ENCODE results near the gene OCIAD1. TPM values are rescaled to one million over a fixed set of nuclear protein-coding genes. Genes with fewer than 3 reads are reported as not detected.
"Not testable (repeated sequence)": the region's sequence is repeated elsewhere in the genome, so short reads cannot be mapped to it uniquely, and the experiment has no call there.

The OCIAD1 gene
- total RNA-seq, 4 donors from 2014 or later: 63.5 to 120 (median 76.5) TPM

DNA sequence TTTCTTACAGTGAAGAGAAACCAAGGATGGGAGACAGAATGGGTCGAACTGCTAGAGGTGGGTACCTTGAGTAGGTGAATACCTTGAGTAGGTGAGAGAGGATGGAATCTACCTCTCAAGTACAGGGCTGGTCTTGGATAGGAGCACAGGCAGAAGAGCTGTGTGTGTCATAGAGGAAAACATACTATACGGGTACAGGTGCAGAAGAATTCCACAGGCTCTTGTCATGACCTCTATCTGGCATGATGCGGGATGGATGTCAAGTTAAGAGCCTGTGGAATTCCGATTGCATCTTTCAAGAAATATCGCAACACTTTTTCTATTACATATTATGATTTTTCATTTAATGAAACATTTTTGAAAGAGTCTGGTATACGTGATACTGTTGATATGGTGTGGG, 18.0 kb upstream of the OCIAD1 start:
- Histone ChIP-seq H3K27me3 (no peaks in the 10 kb centered on the region), H3K9me3 (no peaks in the 10 kb centered on the region), H3K4me1 (no peaks in the 10 kb centered on the region), H3K4me3 (no peak overlapping the region), H3K27ac (no peak overlapping the region), H3K36me3 (no peaks in the 10 kb centered on the region)
- no peak for TF ChIP-seq POLR2A (IDR thresholded peaks at IDR 0.05)
- TF ChIP-seq, protein P1, sequence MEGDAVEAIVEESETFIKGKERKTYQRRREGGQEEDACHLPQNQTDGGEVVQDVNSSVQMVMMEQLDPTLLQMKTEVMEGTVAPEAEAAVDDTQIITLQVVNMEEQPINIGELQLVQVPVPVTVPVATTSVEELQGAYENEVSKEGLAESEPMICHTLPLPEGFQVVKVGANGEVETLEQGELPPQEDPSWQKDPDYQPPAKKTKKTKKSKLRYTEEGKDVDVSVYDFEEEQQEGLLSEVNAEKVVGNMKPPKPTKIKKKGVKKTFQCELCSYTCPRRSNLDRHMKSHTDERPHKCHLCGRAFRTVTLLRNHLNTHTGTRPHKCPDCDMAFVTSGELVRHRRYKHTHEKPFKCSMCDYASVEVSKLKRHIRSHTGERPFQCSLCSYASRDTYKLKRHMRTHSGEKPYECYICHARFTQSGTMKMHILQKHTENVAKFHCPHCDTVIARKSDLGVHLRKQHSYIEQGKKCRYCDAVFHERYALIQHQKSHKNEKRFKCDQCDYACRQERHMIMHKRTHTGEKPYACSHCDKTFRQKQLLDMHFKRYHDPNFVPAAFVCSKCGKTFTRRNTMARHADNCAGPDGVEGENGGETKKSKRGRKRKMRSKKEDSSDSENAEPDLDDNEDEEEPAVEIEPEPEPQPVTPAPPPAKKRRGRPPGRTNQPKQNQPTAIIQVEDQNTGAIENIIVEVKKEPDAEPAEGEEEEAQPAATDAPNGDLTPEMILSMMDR (IDR thresholded peaks at IDR 0.05): no peak
- DNase-seq: no peak

- Histone ChIP-seq H3K4me1 (no peaks in the 10 kb centered on the region), H3K27ac (no peak overlapping the region), H3K27me3 (no peaks in the 10 kb centered on the region), H3K4me3 (no peak overlapping the region), H3K9me3 (no peaks in the 10 kb centered on the region), H3K36me3 (no peaks in the 10 kb centered on the region)
- no peak for DNase-seq
- TF ChIP-seq POLR2A (IDR thresholded peaks at IDR 0.05): no peak
- TF ChIP-seq, protein P1 (IDR thresholded peaks at IDR 0.05): no peak
These were observed 16.9 kb upstream of the OCIAD1 start for GRCh38 chr4:48813964-48814363.

DNA sequence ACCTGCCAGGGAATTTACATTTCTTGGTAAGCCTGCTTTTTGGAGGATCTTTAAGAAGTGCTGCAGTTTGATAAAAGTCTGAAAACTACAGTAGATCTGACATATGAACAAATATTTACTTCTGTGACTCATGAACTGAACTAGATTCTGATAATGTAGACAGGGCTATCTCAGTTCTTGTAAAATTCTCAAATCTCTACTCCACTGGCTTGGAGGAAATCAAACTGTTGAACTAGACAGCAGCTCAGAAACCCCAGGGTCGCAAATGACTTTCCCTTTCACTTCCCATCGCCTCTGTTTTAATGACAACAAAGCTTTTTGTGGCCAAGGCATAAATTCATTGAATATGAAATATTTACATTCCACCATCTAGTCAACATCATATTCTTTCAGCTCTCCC, 15.4 kb upstream of the OCIAD1 start:
- Histone ChIP-seq H3K4me1 (no peaks in the 10 kb centered on the region), H3K9me3 (no peaks in the 10 kb centered on the region), H3K36me3 (no peaks in the 10 kb centered on the region), H3K27me3 (no peaks in the 10 kb centered on the region), H3K4me3 (no peak overlapping the region), H3K27ac (peak overlapping the region in 1 of 4 donors; percentile 11)
- TF ChIP-seq, protein P1 (IDR thresholded peaks at IDR 0.05): no peak
- TF ChIP-seq POLR2A (IDR thresholded peaks at IDR 0.05): no peak
- DNase-seq: no peak

- not testable (repeated sequence) for H3K27me3 ChIP-seq, H3K4me3 ChIP-seq, H3K27ac ChIP-seq, H3K9me3 ChIP-seq, DNase-seq, H3K36me3 ChIP-seq, H3K4me1 ChIP-seq
These were observed 14.6 kb upstream of the OCIAD1 start for GRCh38 chr4:48816297-48816696.

- Histone ChIP-seq H3K27ac (no peak overlapping the region), H3K4me3 (no peak overlapping the region), H3K36me3 (no peaks in the 10 kb centered on the region), H3K4me1 (no peaks in the 10 kb centered on the region), H3K9me3 (no peaks in the 10 kb centered on the region), H3K27me3 (no peaks in the 10 kb centered on the region)
- TF ChIP-seq POLR2A (IDR thresholded peaks at IDR 0.05): no peak
- TF ChIP-seq, protein P1 (IDR thresholded peaks at IDR 0.05): no peak
- no peak for DNase-seq
These were observed 13.9 kb upstream of the OCIAD1 start for GRCh38 chr4:48816971-48817370.

DNA sequence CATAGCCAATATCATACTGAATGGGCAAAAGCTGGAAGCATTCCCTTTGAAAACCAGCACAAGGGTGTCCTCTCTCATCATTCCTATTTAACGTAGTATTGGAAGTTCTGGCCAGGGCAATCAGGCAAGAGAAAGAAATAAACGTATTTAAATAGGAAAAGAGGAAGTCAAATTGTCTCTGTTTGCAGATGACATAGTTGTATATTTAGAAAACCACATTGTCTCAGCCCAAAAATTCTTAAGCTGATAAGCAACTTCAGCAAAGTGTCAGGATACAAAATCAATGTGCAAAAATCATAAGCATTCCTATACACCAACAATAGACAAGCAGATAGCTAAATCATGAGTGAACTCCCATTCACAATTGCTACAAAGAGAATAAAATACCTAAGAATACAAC, 9.5 kb upstream of the OCIAD1 start:
- not testable (repeated sequence) for H3K36me3 ChIP-seq, H3K4me3 ChIP-seq

GRCh38 chr4:48827622-48828021, 3.3 kb upstream of the OCIAD1 start:
- H3K27ac ChIP-seq: no peak overlapping the region
- no peak for DNase-seq
- H3K9me3 ChIP-seq: no peaks in the 10 kb centered on the region
- H3K4me1 ChIP-seq: peaks cover 0 to 9% (median 2%) of the 10 kb centered on the region in 4 donors
- TF ChIP-seq, protein P1 (IDR thresholded peaks at IDR 0.05): no peak
- TF ChIP-seq POLR2A (IDR thresholded peaks at IDR 0.05): no peak
- no peak overlapping the region for H3K4me3 ChIP-seq
- H3K27me3 ChIP-seq: no peaks in the 10 kb centered on the region
- no peaks in the 10 kb centered on the region for H3K36me3 ChIP-seq

More for the DNA sequence above, 9.5 kb upstream of the OCIAD1 start:
- DNase-seq, H3K9me3 ChIP-seq, H3K4me1 ChIP-seq, H3K27me3 ChIP-seq, H3K27ac ChIP-seq: not testable (repeated sequence)

All from Peyer's patch (tissue), 4 donors.